Measurements from ENCODE around the gene TIAM2.

The TIAM2 gene

GRCh38 chr6:155030148-155030720 is 35.1 kb downstream of the TIAM2 start:
- Histone ChIP-seq H3K36me3 (ENCODE audit: insufficient read depth, low read length) (no peaks in the 10 kb centered on the region), H3K4me3 (ENCODE audit: low read length) (no peak overlapping the region), H3K4me1 (ENCODE audit: control insufficient read depth, insufficient read depth, low read length) (peaks cover 16% of the 10 kb centered on the region), H3K27me3 (ENCODE audit: control insufficient read depth, insufficient read depth, low read length) (no peaks in the 10 kb centered on the region), H3K9me3 (replicated peaks; ENCODE audit: low read length) (no peaks in the 10 kb centered on the region), H3K4me2 (ENCODE audit: low read length) (no peak overlapping the region), H3K9ac (ENCODE audit: low read depth, low read length) (no peak overlapping the region)

GRCh38 chr6:155031091-155031490 is 36.0 kb downstream of the TIAM2 start:
- no peak overlapping the region for H3K4me2 ChIP-seq (ENCODE audit: low read length)
- no peaks in the 10 kb centered on the region for H3K36me3 ChIP-seq (ENCODE audit: insufficient read depth, low read length)
- no peak overlapping the region for H3K4me3 ChIP-seq (ENCODE audit: low read length)
- H3K27me3 ChIP-seq (ENCODE audit: control insufficient read depth, insufficient read depth, low read length): no peaks in the 10 kb centered on the region
- no peaks in the 10 kb centered on the region for H3K9me3 ChIP-seq (replicated peaks; ENCODE audit: low read length)
- H3K9ac ChIP-seq (ENCODE audit: low read depth, low read length): no peak overlapping the region
- peaks cover 8% of the 10 kb centered on the region for H3K4me1 ChIP-seq (ENCODE audit: control insufficient read depth, insufficient read depth, low read length)

GRCh38 chr6:155033021-155033791 is 38.1 kb downstream of the TIAM2 start:
- Histone ChIP-seq H3K4me2 (ENCODE audit: low read length) (no peak overlapping the region), H3K9me3 (replicated peaks; ENCODE audit: low read length) (no peaks in the 10 kb centered on the region), H3K9ac (ENCODE audit: low read depth, low read length) (no peak overlapping the region), H3K4me1 (ENCODE audit: control insufficient read depth, insufficient read depth, low read length) (no peaks in the 10 kb centered on the region), H3K4me3 (ENCODE audit: low read length) (no peak overlapping the region), H3K36me3 (ENCODE audit: insufficient read depth, low read length) (no peaks in the 10 kb centered on the region), H3K27me3 (ENCODE audit: control insufficient read depth, insufficient read depth, low read length) (no peaks in the 10 kb centered on the region)

GRCh38 chr6:155036907-155037306 is 41.8 kb downstream of the TIAM2 start:
- no peak overlapping the region for H3K4me2 ChIP-seq (ENCODE audit: low read length)
- no peaks in the 10 kb centered on the region for H3K4me1 ChIP-seq (ENCODE audit: control insufficient read depth, insufficient read depth, low read length)
- H3K9me3 ChIP-seq (replicated peaks; ENCODE audit: low read length): no peaks in the 10 kb centered on the region
- H3K36me3 ChIP-seq (ENCODE audit: insufficient read depth, low read length): no peaks in the 10 kb centered on the region
- no peaks in the 10 kb centered on the region for H3K27me3 ChIP-seq (ENCODE audit: control insufficient read depth, insufficient read depth, low read length)
- no peak overlapping the region for H3K4me3 ChIP-seq (ENCODE audit: low read length)
- H3K9ac ChIP-seq (ENCODE audit: low read depth, low read length): no peak overlapping the region

- H3K4me1 ChIP-seq (ENCODE audit: control insufficient read depth, insufficient read depth, low read length): no peaks in the 10 kb centered on the region
- H3K9ac ChIP-seq (ENCODE audit: low read depth, low read length): no peak overlapping the region
- H3K9me3 ChIP-seq (replicated peaks; ENCODE audit: low read length): no peaks in the 10 kb centered on the region
- H3K27me3 ChIP-seq (ENCODE audit: control insufficient read depth, insufficient read depth, low read length): no peaks in the 10 kb centered on the region
- H3K4me3 ChIP-seq (ENCODE audit: low read length): no peak overlapping the region
- H3K36me3 ChIP-seq (ENCODE audit: insufficient read depth, low read length): no peaks in the 10 kb centered on the region
- H3K4me2 ChIP-seq (ENCODE audit: low read length): no peak overlapping the region
Measured at GRCh38 chr6:155038104-155038503, 43.0 kb downstream of the TIAM2 start.

- Histone ChIP-seq H3K4me3 (ENCODE audit: low read length) (no peak overlapping the region), H3K27me3 (ENCODE audit: control insufficient read depth, insufficient read depth, low read length) (no peaks in the 10 kb centered on the region), H3K9ac (ENCODE audit: low read depth, low read length) (no peak overlapping the region), H3K4me2 (ENCODE audit: low read length) (no peak overlapping the region), H3K4me1 (ENCODE audit: control insufficient read depth, insufficient read depth, low read length) (no peaks in the 10 kb centered on the region), H3K9me3 (replicated peaks; ENCODE audit: low read length) (no peaks in the 10 kb centered on the region), H3K36me3 (ENCODE audit: insufficient read depth, low read length) (no peaks in the 10 kb centered on the region)
Measured at GRCh38 chr6:155038527-155038926, 43.4 kb downstream of the TIAM2 start.

GRCh38 chr6:155039618-155040017 is 44.5 kb downstream of the TIAM2 start:
- Histone ChIP-seq H3K9ac (ENCODE audit: low read depth, low read length) (no peak overlapping the region), H3K4me1 (ENCODE audit: control insufficient read depth, insufficient read depth, low read length) (no peaks in the 10 kb centered on the region), H3K4me3 (ENCODE audit: low read length) (no peak overlapping the region), H3K9me3 (replicated peaks; ENCODE audit: low read length) (no peaks in the 10 kb centered on the region), H3K36me3 (ENCODE audit: insufficient read depth, low read length) (no peaks in the 10 kb centered on the region), H3K27me3 (ENCODE audit: control insufficient read depth, insufficient read depth, low read length) (no peaks in the 10 kb centered on the region), H3K4me2 (ENCODE audit: low read length) (no peak overlapping the region)

- no peaks in the 10 kb centered on the region for H3K9me3 ChIP-seq (replicated peaks; ENCODE audit: low read length)
- no peak overlapping the region for H3K4me2 ChIP-seq (ENCODE audit: low read length)
- no peak overlapping the region for H3K4me3 ChIP-seq (ENCODE audit: low read length)
- H3K9ac ChIP-seq (ENCODE audit: low read depth, low read length): no peak overlapping the region
- no peaks in the 10 kb centered on the region for H3K27me3 ChIP-seq (ENCODE audit: control insufficient read depth, insufficient read depth, low read length)
- no peaks in the 10 kb centered on the region for H3K4me1 ChIP-seq (ENCODE audit: control insufficient read depth, insufficient read depth, low read length)
- no peaks in the 10 kb centered on the region for H3K36me3 ChIP-seq (ENCODE audit: insufficient read depth, low read length)
Measured at GRCh38 chr6:155040154-155040553, 45.0 kb downstream of the TIAM2 start.

- no peak overlapping the region for H3K9ac ChIP-seq (ENCODE audit: low read depth, low read length)
- no peaks in the 10 kb centered on the region for H3K4me1 ChIP-seq (ENCODE audit: control insufficient read depth, insufficient read depth, low read length)
- H3K4me3 ChIP-seq (ENCODE audit: low read length): no peak overlapping the region
- no peaks in the 10 kb centered on the region for H3K9me3 ChIP-seq (replicated peaks; ENCODE audit: low read length)
- H3K36me3 ChIP-seq (ENCODE audit: insufficient read depth, low read length): no peaks in the 10 kb centered on the region
- H3K4me2 ChIP-seq (ENCODE audit: low read length): no peak overlapping the region
- H3K27me3 ChIP-seq (ENCODE audit: control insufficient read depth, insufficient read depth, low read length): no peaks in the 10 kb centered on the region
Measured at GRCh38 chr6:155040901-155041650, 46.0 kb downstream of the TIAM2 start.

- Histone ChIP-seq H3K4me3 (ENCODE audit: low read length) (no peak overlapping the region), H3K27me3 (ENCODE audit: control insufficient read depth, insufficient read depth, low read length) (no peaks in the 10 kb centered on the region), H3K9me3 (replicated peaks; ENCODE audit: low read length) (no peaks in the 10 kb centered on the region), H3K4me2 (ENCODE audit: low read length) (no peak overlapping the region), H3K36me3 (ENCODE audit: insufficient read depth, low read length) (no peaks in the 10 kb centered on the region), H3K4me1 (ENCODE audit: control insufficient read depth, insufficient read depth, low read length) (no peaks in the 10 kb centered on the region), H3K9ac (ENCODE audit: low read depth, low read length) (no peak overlapping the region)
Measured at GRCh38 chr6:155041741-155042279, 46.7 kb downstream of the TIAM2 start.

- no peak overlapping the region for H3K4me3 ChIP-seq (ENCODE audit: low read length)
- no peaks in the 10 kb centered on the region for H3K4me1 ChIP-seq (ENCODE audit: control insufficient read depth, insufficient read depth, low read length)
- H3K9ac ChIP-seq (ENCODE audit: low read depth, low read length): no peak overlapping the region
- no peaks in the 10 kb centered on the region for H3K27me3 ChIP-seq (ENCODE audit: control insufficient read depth, insufficient read depth, low read length)
- no peak overlapping the region for H3K4me2 ChIP-seq (ENCODE audit: low read length)
- H3K9me3 ChIP-seq (replicated peaks; ENCODE audit: low read length): no peaks in the 10 kb centered on the region
- no peaks in the 10 kb centered on the region for H3K36me3 ChIP-seq (ENCODE audit: insufficient read depth, low read length)
Measured at GRCh38 chr6:155042983-155043382, 47.9 kb downstream of the TIAM2 start.
